ENCODE results near the gene C1R. TPM values are rescaled to one million over a fixed set of nuclear protein-coding genes. Genes with fewer than 3 reads are reported as not detected.

The C1R gene
- total RNA-seq, 4 donors from 2014 or later, result 68.5 to 154 (median 125) TPM

GRCh38 chr12:7035463-7035862 is 56.8 kb downstream of the C1R start:
- TF ChIP-seq POLR2AphosphoS5 (IDR thresholded peaks at IDR 0.05) (no peak), EP300 (IDR thresholded peaks at IDR 0.05; ENCODE audit: low read depth) (no peak), POLR2A (IDR thresholded peaks at IDR 0.05) (no peak)
- TF ChIP-seq, protein P1, sequence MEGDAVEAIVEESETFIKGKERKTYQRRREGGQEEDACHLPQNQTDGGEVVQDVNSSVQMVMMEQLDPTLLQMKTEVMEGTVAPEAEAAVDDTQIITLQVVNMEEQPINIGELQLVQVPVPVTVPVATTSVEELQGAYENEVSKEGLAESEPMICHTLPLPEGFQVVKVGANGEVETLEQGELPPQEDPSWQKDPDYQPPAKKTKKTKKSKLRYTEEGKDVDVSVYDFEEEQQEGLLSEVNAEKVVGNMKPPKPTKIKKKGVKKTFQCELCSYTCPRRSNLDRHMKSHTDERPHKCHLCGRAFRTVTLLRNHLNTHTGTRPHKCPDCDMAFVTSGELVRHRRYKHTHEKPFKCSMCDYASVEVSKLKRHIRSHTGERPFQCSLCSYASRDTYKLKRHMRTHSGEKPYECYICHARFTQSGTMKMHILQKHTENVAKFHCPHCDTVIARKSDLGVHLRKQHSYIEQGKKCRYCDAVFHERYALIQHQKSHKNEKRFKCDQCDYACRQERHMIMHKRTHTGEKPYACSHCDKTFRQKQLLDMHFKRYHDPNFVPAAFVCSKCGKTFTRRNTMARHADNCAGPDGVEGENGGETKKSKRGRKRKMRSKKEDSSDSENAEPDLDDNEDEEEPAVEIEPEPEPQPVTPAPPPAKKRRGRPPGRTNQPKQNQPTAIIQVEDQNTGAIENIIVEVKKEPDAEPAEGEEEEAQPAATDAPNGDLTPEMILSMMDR (IDR thresholded peaks at IDR 0.05), result no peak
- 65% methylated on average over 2 of the region's 2 CpGs for WGBS, 2 donors (ENCODE audit: low coverage in 1 of 2)
- DNase-seq, result no peak

DNA sequence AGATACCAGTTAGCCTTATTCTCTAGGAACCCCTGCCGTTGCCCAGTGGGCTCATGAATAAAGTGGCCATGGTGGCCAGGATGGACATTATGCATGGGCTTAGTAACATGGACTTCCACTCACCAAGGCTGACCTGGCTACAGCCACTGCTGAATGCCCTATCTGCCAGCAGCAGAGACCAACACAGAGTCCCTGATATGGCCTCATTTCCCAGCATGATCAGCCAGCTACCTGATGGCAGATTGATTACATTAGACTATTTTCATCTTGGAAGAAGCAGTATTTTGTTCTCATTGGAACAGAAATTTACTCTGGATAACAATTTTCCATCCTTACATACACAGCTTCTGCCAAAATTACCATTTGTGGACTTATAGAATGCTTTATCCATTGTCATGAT is 57.8 kb downstream of the C1R start:
- Histone ChIP-seq H3K36me3 (no peaks in the 10 kb centered on the region), H3K9me3 (no peaks in the 10 kb centered on the region), H3K4me3 (no peak overlapping the region), H3K4me1 (no peaks in the 10 kb centered on the region), H3K27ac (no peak overlapping the region), H3K27me3 (no peaks in the 10 kb centered on the region)
- TF ChIP-seq EP300 (IDR thresholded peaks at IDR 0.05; ENCODE audit: low read depth) (no peak), POLR2AphosphoS5 (IDR thresholded peaks at IDR 0.05) (no peak), POLR2A (IDR thresholded peaks at IDR 0.05) (no peak)
- TF ChIP-seq, protein P1 (IDR thresholded peaks at IDR 0.05), result no peak
- intact Hi-C loops (cut with DNase I; ENCODE audit: low total_unique reads) (no loop called here), in situ Hi-C loops (cut with MboI; ENCODE audit: low pct_ligation_motif_present in 1 of 4, low pct_unique_long_range_greater_than_20kb in 1 of 4, low sequenced_read_pairs in 3 of 4) (no loop called here)
- 100% methylated on average over 1 of the region's 1 CpG; no CpG with 5 or more reads in 1 of the 2 donors for WGBS, 2 donors (ENCODE audit: low coverage in 1 of 2)
- no peak for DNase-seq

More at GRCh38 chr12:7035463-7035862, 56.8 kb downstream of the C1R start:
- in situ Hi-C loops (cut with MboI; ENCODE audit: low pct_ligation_motif_present in 1 of 4, low pct_unique_long_range_greater_than_20kb in 1 of 4, low sequenced_read_pairs in 3 of 4) (no loop called here), intact Hi-C loops (cut with DNase I; ENCODE audit: low total_unique reads) (no loop called here)
- H3K36me3 ChIP-seq, result no peaks in the 10 kb centered on the region
- H3K27ac ChIP-seq, result no peak overlapping the region
- no peak overlapping the region for H3K4me3 ChIP-seq
- H3K27me3 ChIP-seq, result no peaks in the 10 kb centered on the region
- no peaks in the 10 kb centered on the region for H3K9me3 ChIP-seq
- no peaks in the 10 kb centered on the region for H3K4me1 ChIP-seq

GRCh38 chr12:7032990-7033389 is 59.3 kb downstream of the C1R start:
- Histone ChIP-seq H3K27ac (no peak overlapping the region), H3K4me1 (no peaks in the 10 kb centered on the region), H3K36me3 (no peaks in the 10 kb centered on the region), H3K27me3 (no peaks in the 10 kb centered on the region), H3K4me3 (no peak overlapping the region), H3K9me3 (no peaks in the 10 kb centered on the region)
- 93% methylated on average over 2 of the region's 2 CpGs; no CpG with 5 or more reads in 1 of the 2 donors for WGBS, 2 donors (ENCODE audit: low coverage in 1 of 2)
- intact Hi-C loops (cut with DNase I; ENCODE audit: low total_unique reads), result no loop called here
- in situ Hi-C loops (cut with MboI; ENCODE audit: low pct_ligation_motif_present in 1 of 4, low pct_unique_long_range_greater_than_20kb in 1 of 4, low sequenced_read_pairs in 3 of 4), result no loop called here
- no peak for DNase-seq
- TF ChIP-seq POLR2AphosphoS5 (IDR thresholded peaks at IDR 0.05), result no peak
- TF ChIP-seq, protein P1 (IDR thresholded peaks at IDR 0.05), result no peak
- TF ChIP-seq EP300 (IDR thresholded peaks at IDR 0.05; ENCODE audit: low read depth), result no peak
- TF ChIP-seq POLR2A (IDR thresholded peaks at IDR 0.05), result no peak

GRCh38 chr12:7031306-7031705 is 60.9 kb downstream of the C1R start:
- Histone ChIP-seq H3K36me3 (no peaks in the 10 kb centered on the region), H3K4me3 (no peak overlapping the region), H3K27ac (no peak overlapping the region), H3K9me3 (no peaks in the 10 kb centered on the region), H3K4me1 (no peaks in the 10 kb centered on the region), H3K27me3 (no peaks in the 10 kb centered on the region)
- intact Hi-C loops (cut with DNase I; ENCODE audit: low total_unique reads) (no loop called here), in situ Hi-C loops (cut with MboI; ENCODE audit: low pct_ligation_motif_present in 1 of 4, low pct_unique_long_range_greater_than_20kb in 1 of 4, low sequenced_read_pairs in 3 of 4) (no loop called here)
- TF ChIP-seq POLR2AphosphoS5 (IDR thresholded peaks at IDR 0.05) (no peak), POLR2A (IDR thresholded peaks at IDR 0.05) (no peak), EP300 (IDR thresholded peaks at IDR 0.05; ENCODE audit: low read depth) (no peak)
- TF ChIP-seq, protein P1 (IDR thresholded peaks at IDR 0.05), result no peak
- DNase-seq, result no peak
- WGBS, 2 donors (ENCODE audit: low coverage in 1 of 2), result 81% methylated on average over 6 of the region's 6 CpGs; no CpG with 5 or more reads in 1 of the 2 donors

Small RNA genes within 50 kb of the gene (small RNA-seq; reads per million reads assigned to genes)
- gene AC006512.1, result 0 reads per million in 4 donors
- 0 reads per million in 4 donors for gene RNU6-485P

Other genes with a start within 250 kb of the C1R start
- gene CDCA3, start 241.2 kb downstream of the C1R start, total RNA-seq, result 1 to 10 TPM in 3 of 4 donors, not detected in 1; 3.0 to 8.8 (median 3.3) TPM
- gene USP5, start 240.3 kb downstream of the C1R start, total RNA-seq, result 100 to 1,000 TPM in 1 of 4 donors, 10 to 100 TPM in 3; 30.5 to 171 (median 35.4) TPM
- gene TPI1, start 224.9 kb downstream of the C1R start, total RNA-seq, result 100 to 1,000 TPM; 360 to 671 (median 400) TPM
- 10 to 100 TPM in 2 of 4 donors, 1 to 10 TPM in 2; 4.5 to 21.0 (median 8.2) TPM for gene SPSB2, start 219.1 kb downstream of the C1R start, total RNA-seq
- 10 to 100 TPM in 1 of 4 donors, 1 to 10 TPM in 1, under 1 TPM in 1, not detected in 1; 0.60 to 11.3 (median 5.9) TPM for gene LRRC23, start 187.6 kb downstream of the C1R start, total RNA-seq
- 10 to 100 TPM in 2 of 4 donors, 1 to 10 TPM in 2; 7.2 to 14.1 (median 9.6) TPM for gene ENO2, start 177.9 kb downstream of the C1R start, total RNA-seq
- 100 to 1,000 TPM in 2 of 4 donors, 10 to 100 TPM in 2; 59.1 to 160 (median 112) TPM for gene ATN1, start 164.5 kb downstream of the C1R start, total RNA-seq
- gene RNU7-1, start 148.6 kb downstream of the C1R start, total RNA-seq, result not detected
- 100 to 1,000 TPM; 303 to 452 (median 386) TPM for gene C12orf57, start 148.4 kb downstream of the C1R start, total RNA-seq
- gene PTPN6, start 141.1 kb downstream of the C1R start, total RNA-seq, result 10 to 100 TPM; 21.7 to 49.0 (median 36.1) TPM
- 100 to 1,000 TPM; 196 to 402 (median 263) TPM for gene PHB2, start 121.8 kb downstream of the C1R start, total RNA-seq
- 10 to 100 TPM in 3 of 4 donors, 1 to 10 TPM in 1; 5.6 to 30.6 (median 26.6) TPM for gene EMG1, start 121.5 kb downstream of the C1R start, total RNA-seq
- gene LPCAT3, start 74.0 kb downstream of the C1R start, total RNA-seq, result 100 to 1,000 TPM in 3 of 4 donors, 10 to 100 TPM in 1; 56.1 to 271 (median 111) TPM
- gene C1S, start 31.7 kb downstream of the C1R start, total RNA-seq, result 100 to 1,000 TPM; 103 to 191 (median 117) TPM
- 100 to 1,000 TPM in 1 of 4 donors, 10 to 100 TPM in 3; 39.6 to 261 (median 65.0) TPM for gene C1RL, start 16.8 kb upstream of the C1R start, total RNA-seq
- gene RBP5, start 36.4 kb upstream of the C1R start, total RNA-seq, result 1 to 10 TPM in 1 of 4 donors, under 1 TPM in 1, not detected in 2; 0.55 to 3.0 TPM
- gene CLSTN3, start 37.9 kb upstream of the C1R start, total RNA-seq, result 10 to 100 TPM; 13.9 to 98.7 (median 24.4) TPM
- 10 to 100 TPM; 23.9 to 86.0 (median 30.3) TPM for gene PEX5, start 97.2 kb upstream of the C1R start, total RNA-seq
- not detected for gene ACSM4, start 211.6 kb upstream of the C1R start, total RNA-seq